HG02763 (cell line): Measurements from ENCODE around the gene DUSP23.

Experiments used
- ATAC-seq: cut with Tn5 transposase; IDR thresholded peaks from one replicate; pipeline ENCODE4 v1.9.1; 2021; ENCODE audit warnings: mild to moderate bottlenecking, moderate library complexity; ENCODE audit not compliant: unreplicated experiment

Gene DUSP23

DNA sequence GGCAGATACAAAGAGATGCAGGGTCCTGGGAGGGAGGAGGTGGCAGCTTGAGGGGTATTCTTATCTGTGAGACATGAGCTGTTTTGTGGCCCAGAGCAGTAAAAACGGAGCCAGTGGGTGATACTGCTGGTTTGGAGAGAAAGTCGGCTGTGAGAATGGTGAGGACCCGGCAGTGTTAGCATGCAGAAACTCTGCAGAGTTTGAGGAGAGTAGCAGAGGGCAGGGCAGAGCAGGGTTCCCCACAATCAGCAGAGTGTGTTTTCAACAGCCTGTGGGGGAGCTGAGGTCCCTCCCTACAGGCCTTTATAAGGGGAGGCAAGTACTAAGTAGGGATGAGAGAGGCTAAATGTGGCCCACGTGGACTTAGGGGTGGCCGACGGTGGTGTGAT is 46.3 kb downstream of the DUSP23 start:
- no peak for ATAC-seq

DNA sequence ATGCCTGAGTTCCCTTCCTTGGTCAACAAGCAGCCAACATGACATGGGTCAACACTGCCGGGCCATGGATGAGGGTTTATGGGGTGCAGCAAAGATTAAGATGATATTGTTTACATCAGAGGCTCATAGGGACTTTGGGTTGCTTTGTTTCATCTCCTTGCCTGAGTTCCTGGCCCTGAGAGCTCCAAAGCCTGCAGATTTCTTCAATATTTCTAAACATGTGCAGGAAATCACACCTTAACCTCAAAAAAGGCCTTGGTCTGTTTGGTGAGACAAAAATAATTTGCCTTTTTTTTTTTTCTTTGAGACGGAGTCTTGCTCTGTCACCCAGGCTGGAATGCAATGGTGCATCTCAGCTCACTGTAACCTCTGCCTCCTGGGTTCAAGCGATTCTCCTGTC is 46.8 kb downstream of the DUSP23 start:
- no peak for ATAC-seq

DNA sequence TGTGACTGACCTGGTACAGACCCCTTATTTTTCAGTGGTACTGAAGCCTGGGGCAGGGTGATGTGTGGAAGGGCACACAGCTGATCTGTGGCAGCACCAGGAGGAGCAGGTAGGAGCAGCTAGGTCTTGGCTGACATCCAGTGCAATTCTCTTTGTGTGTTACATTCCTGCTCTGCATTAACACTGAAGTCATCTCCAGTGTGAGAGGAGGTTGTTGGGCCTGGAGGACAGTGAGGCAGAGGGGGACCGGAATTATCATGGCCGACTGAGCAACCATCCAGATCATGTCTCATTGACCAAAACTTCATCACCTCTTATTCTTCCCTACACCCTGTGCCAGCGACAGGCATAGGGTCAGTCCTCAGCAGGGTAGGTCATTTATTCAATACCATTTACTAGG is 47.4 kb downstream of the DUSP23 start:
- ATAC-seq, result no peak

DNA sequence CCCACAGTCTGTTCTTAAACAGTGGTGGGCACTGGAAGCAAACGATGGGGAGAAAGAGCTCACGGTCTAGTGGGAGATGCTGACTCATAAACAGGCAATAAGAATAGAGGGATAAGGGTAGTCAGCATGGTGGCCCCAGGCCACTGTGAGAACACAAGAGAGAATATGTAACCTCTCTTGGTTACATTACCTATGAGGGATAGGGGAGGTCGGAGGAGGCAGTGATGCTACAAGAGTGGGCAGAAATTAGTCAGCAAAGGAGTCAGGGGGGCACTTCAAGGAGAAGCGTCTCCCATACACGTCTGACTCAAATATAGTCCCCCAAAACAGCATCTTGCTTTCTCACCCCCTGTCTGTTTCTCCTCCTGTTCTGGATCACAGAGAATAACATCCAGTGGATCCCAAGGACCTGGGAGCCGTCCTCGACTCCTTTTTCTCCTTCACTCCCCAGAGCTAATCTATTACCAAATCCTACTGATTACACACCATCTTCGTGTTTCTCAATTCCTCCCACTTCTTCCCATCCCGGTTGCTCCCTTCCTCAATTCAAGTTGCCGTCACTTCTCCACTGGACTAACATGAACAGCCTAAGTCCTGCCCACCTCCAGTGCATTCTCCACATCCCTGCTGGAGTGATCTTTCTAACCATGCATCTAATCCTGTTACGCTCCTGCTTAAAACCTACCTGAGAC is 48.0 kb downstream of the DUSP23 start:
- ATAC-seq, result no peak

DNA sequence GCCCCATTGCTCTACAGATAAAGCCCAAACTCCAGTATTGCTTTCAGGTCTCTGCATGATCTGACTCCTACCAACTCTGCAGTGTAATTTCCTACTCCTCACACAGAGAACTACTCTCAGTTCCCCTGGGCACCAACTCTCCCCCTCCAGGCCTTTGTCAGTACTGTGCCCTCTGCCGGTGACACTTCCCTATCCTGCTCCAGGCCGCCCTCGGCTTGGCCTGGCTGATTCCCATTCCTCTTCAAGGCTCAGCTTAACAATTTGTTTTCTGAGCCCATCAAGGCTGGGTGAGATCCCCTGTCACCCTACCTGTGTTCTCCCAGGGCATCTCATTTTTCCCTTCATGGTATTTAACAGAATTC is 48.5 kb downstream of the DUSP23 start:
- ATAC-seq, result peak; percentile 81

DNA sequence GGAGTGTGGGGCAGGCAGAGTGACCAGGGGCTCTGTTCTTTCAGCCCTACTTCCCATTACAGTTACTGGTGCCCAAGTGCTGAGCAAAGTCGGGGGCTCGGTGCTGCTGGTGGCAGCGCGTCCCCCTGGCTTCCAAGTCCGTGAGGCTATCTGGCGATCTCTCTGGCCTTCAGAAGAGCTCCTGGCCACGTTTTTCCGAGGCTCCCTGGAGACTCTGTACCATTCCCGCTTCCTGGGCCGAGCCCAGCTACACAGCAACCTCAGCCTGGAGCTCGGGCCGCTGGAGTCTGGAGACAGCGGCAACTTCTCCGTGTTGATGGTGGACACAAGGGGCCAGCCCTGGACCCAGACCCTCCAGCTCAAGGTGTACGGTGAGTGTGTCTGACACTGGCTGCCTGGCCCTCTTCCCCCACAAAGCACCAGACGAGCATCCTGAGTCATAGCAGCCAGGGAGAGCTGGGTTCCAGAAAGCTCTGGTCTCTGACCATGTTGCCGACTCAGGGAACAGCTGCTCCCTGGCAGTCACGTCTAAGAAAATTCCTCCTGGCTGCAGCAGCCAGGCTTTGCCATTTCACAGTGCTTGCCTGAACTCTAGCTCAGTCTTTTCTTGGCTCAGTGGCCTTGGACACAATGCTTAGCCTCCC is 49.2 kb downstream of the DUSP23 start:
- ATAC-seq, result no peak

DNA sequence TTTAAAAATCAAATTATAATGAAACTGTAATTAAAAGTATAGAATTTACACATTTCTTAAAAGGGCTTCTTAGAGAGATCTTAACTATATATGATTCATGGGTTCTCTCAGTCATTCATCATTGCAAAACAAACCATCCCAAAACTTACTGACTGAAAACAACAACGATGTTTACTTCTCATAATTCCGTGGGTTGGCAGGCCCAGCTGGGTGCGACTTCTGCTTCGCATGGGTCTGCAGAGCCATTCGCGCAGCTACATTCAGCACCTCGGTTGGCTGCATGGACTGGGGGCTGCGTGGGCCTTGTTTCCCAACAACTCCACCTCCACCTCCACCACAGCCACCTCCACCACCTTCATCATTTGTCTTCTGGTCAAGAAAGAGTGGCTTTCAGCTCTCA is 50.0 kb downstream of the DUSP23 start:
- no peak for ATAC-seq

DNA sequence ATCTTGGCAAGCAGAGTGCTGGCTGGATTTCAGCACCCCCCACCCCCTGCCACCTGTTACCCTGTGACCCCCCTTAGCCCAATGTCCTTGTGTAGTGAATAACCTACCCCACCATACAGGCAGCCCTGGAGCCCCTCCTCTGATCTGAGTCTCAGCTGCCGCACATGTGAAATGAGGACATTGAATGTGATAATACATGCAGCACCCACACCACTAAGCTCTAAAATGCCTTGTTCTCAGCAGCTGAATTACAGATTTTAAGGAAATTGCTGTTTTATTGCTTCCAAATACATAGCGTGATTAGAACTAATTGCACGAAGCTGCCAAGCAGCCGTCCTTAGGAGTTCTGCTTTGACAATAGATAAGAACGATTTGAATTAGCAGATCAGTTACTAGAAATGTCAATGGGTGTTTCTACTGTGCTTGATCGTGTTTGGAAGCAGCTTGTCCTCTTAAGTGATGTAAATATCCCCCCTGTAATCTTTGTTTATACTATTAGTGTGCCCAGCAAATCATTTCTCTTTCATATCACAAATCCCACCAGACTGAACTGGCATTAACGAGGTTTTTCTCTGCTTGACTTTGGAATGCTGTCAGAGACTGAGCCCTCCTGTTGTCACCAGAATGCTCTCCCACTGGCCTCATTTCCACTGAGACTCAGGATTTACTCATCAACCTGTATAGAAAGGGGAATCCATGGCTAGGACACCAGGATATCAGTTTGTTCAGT is 50.8 kb downstream of the DUSP23 start:
- no peak for ATAC-seq
